Nephron progenitor cell (in vitro differentiated cells): Measurements from ENCODE around the gene PRDM16.
A peak's percentile ranks its signal among the peaks of the same experiment; 100 is the strongest.

Experiments
- DNase-seq: peaks from one replicate; pipeline ENCODE4 v3.0.0; 2021
- H3K27ac Mint-ChIP-seq: 2 replicates; pipeline ENCODE4 v1.8.0; 2021; ENCODE audit warnings: mild to moderate bottlenecking, moderate library complexity, mixed read lengths
- H3K27me3 Mint-ChIP-seq: 2 replicates; pipeline ENCODE4 v1.8.0; 2021; ENCODE audit warnings: mild to moderate bottlenecking, low read depth, mixed read lengths; ENCODE audit not compliant: poor library complexity
- H3K36me3 Mint-ChIP-seq: 2 replicates; pipeline ENCODE4 v1.8.0; 2021; ENCODE audit warnings: low read depth, mixed read lengths
- H3K4me1 Mint-ChIP-seq: 2 replicates; pipeline ENCODE4 v1.8.0; 2021; ENCODE audit warnings: mixed read lengths
- H3K4me3 Mint-ChIP-seq: 2 replicates; pipeline ENCODE4 v1.8.0; 2021; ENCODE audit warnings: mild to moderate bottlenecking, moderate library complexity, mixed read lengths
- H3K9me3 Mint-ChIP-seq: 2 replicates; pipeline ENCODE4 v1.8.0; 2021; ENCODE audit warnings: mild to moderate bottlenecking, moderate library complexity, mixed read lengths
- TF ChIP-seq, protein P1 (sequence below): fragments of 200-600 bp; sonication (generic); IDR thresholded peaks from 2 replicates; pipeline ENCODE4 v1.5.0; 2021; ENCODE audit warnings: antibody characterized with exemption

PRDM16 gene

DNA sequence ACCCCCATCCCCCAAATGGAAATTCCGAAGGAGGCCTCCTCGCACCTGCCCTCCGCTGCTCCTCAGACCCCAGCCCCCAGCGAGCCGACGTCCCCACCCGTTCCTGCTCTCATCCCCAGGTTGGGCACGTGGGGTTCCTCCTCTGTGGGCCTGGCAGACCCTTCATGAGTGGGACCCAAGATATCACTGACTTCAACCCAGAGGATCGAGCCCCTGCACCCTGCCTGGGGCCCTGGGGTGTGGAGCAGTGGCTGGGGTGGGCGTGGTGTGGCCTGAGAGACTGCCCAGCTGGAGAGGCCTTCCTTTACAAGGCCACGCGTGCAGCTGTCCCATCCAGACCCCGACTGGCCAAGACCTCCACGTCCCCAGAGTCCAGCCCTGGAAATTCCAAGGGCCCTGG, 367.9 kb downstream of the PRDM16 start:
- Mint-ChIP-seq H3K36me3 (no peaks in the 10 kb centered on the region), H3K27me3 (peaks cover 8% of the 10 kb centered on the region), H3K9me3 (peaks cover 3% of the 10 kb centered on the region), H3K27ac (peak overlapping the region; percentile 61), H3K4me3 (no peak overlapping the region), H3K4me1 (peaks cover 38% of the 10 kb centered on the region)
- TF ChIP-seq, protein P1, sequence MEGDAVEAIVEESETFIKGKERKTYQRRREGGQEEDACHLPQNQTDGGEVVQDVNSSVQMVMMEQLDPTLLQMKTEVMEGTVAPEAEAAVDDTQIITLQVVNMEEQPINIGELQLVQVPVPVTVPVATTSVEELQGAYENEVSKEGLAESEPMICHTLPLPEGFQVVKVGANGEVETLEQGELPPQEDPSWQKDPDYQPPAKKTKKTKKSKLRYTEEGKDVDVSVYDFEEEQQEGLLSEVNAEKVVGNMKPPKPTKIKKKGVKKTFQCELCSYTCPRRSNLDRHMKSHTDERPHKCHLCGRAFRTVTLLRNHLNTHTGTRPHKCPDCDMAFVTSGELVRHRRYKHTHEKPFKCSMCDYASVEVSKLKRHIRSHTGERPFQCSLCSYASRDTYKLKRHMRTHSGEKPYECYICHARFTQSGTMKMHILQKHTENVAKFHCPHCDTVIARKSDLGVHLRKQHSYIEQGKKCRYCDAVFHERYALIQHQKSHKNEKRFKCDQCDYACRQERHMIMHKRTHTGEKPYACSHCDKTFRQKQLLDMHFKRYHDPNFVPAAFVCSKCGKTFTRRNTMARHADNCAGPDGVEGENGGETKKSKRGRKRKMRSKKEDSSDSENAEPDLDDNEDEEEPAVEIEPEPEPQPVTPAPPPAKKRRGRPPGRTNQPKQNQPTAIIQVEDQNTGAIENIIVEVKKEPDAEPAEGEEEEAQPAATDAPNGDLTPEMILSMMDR = no peak
- DNase-seq = no peak

- H3K9me3 Mint-ChIP-seq = peaks cover 3% of the 10 kb centered on the region
- H3K27me3 Mint-ChIP-seq = peaks cover 17% of the 10 kb centered on the region
- H3K27ac Mint-ChIP-seq = no peak overlapping the region
- H3K4me1 Mint-ChIP-seq = peaks cover 34% of the 10 kb centered on the region
- TF ChIP-seq, protein P1 = no peak
- no peaks in the 10 kb centered on the region for H3K36me3 Mint-ChIP-seq
- H3K4me3 Mint-ChIP-seq = no peak overlapping the region
- no peak for DNase-seq
Measured at GRCh38 chr1:3438661-3439180, 369.7 kb downstream of the PRDM16 start.

DNA sequence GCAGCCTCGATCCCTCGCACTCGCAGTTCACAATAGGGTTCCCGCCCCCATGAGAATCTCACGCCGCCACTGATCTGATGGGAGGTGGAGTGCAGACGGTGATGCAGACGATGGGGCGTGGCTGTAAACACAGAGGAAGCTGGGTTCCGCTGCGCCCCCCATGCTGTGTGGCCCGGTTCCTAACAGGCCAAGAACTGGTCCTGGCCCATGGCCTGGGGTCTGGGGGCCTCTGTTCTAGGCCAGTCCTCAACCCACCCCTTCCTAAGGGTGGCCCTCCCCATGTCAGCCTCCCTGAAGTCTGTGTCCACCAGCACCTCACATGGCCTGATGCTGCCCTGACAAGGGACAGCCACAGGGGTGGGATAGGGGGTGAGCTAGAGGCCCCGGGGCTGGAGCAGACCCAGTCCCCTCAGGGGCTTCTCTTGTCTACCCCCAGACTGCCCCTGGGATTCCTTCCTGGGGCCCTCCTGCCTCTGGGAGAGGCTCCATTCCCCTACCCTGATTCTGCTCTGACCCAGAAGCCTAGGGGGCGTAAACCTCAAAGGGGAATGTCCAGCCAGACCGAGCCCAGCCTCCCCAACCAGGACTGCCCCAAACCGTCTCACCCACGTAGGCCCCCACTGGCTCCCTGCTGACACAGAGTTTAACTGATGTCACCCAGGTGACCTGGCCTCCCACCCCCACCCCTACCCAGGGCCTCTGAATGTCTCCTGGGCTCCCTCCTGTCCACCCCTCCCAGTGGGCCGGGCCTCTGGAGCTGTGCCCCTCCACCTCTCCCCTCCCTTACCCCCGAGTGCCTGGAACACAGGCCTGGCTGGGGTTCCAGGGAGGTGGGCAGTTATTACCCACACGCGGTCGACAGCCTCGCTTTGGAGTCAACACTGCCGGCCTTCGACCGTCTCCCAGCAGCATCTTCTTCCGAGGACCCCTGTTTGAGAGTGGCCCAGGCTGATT, 370.6 kb downstream of the PRDM16 start:
- TF ChIP-seq, protein P1 = no peak
- Mint-ChIP-seq H3K27ac (no peak overlapping the region), H3K4me3 (no peak overlapping the region), H3K36me3 (no peaks in the 10 kb centered on the region), H3K27me3 (peaks cover 17% of the 10 kb centered on the region), H3K4me1 (peaks cover 38% of the 10 kb centered on the region), H3K9me3 (peaks cover 3% of the 10 kb centered on the region)
- no peak for DNase-seq

DNA sequence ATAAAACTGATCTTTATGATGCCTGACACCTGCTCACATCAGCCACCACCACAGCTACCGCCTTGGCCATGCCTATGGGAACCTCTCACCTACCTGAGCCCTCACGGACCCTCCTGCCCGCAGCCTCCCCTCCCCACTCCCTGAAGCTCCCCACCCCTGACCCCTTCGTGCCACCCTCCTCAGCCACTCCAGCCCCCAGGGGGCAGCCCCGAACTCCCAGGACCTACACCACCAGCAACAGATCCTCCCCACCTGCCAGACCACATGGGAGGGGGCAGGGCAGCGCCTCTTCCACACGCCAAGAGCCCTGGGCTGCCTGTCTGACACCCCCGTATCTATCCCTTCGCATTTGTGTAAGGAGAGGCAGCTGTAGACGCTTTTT, 371.3 kb downstream of the PRDM16 start:
- no peak for DNase-seq
- Mint-ChIP-seq H3K9me3 (peaks cover 6% of the 10 kb centered on the region), H3K27me3 (peaks cover 15% of the 10 kb centered on the region), H3K4me1 (peaks cover 44% of the 10 kb centered on the region), H3K27ac (no peak overlapping the region), H3K36me3 (no peaks in the 10 kb centered on the region), H3K4me3 (no peak overlapping the region)
- TF ChIP-seq, protein P1 = no peak

GRCh38 chr1:3440711-3441409, 371.9 kb downstream of the PRDM16 start:
- H3K27ac Mint-ChIP-seq = peak overlapping the region; percentile 28
- H3K27me3 Mint-ChIP-seq = peaks cover 12% of the 10 kb centered on the region
- H3K9me3 Mint-ChIP-seq = peaks cover 9% of the 10 kb centered on the region
- H3K36me3 Mint-ChIP-seq = no peaks in the 10 kb centered on the region
- DNase-seq = no peak
- H3K4me3 Mint-ChIP-seq = peak overlapping the region; percentile 17
- H3K4me1 Mint-ChIP-seq = peaks cover 46% of the 10 kb centered on the region
- TF ChIP-seq, protein P1 = no peak
